Measurements from ENCODE around the gene SH3RF2. TPM values are rescaled to one million over a fixed set of nuclear protein-coding genes. Genes with fewer than 3 reads are reported as not detected.

SH3RF2 gene
- total RNA-seq, 2 donors from 2014 or later, result 2.6 to 3.2 TPM

DNA sequence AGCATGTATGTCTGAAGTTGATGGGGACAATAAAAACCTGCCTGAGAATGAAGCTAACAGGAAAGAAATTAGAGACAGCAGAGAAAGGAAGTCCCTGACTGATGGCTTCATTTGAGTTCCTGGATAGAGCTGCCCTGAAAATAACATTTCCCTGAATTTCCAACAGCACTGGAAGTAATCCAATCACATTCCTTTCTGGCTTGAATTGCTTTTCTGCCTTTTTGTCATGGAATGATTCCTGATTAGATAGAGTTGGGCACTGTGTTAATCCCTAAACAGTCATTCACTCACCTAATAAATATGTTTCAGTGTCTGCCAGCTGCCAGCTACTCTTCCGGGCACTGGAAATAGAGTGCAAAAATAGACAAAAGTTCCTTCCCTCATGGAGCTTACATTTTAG lies 30.0 kb upstream of the SH3RF2 start:
- no peak for DNase-seq
- peaks cover 2% of the 10 kb centered on the region for H3K4me1 Mint-ChIP-seq
- no peak overlapping the region for H3K27ac ChIP-seq (ENCODE audit: low read depth, low read length)
- H3K9ac ChIP-seq (ENCODE audit: extremely low read depth, low read length, poor library complexity, severe bottlenecking), result no peak overlapping the region
- no peaks in the 10 kb centered on the region for H3K9me3 ChIP-seq (ENCODE audit: control insufficient read depth, low read length)
- no peaks in the 10 kb centered on the region for H3K36me3 Mint-ChIP-seq (ENCODE audit: low read depth)
- no peak overlapping the region for H3K4me3 Mint-ChIP-seq
- peaks cover 10% of the 10 kb centered on the region for H3K27me3 ChIP-seq (ENCODE audit: control insufficient read depth, insufficient read depth, low read length, poor library complexity, severe bottlenecking)
- H3K27me3 Mint-ChIP-seq (ENCODE audit: insufficient read depth), result peaks cover 2% of the 10 kb centered on the region
- TF ChIP-seq, protein P1, sequence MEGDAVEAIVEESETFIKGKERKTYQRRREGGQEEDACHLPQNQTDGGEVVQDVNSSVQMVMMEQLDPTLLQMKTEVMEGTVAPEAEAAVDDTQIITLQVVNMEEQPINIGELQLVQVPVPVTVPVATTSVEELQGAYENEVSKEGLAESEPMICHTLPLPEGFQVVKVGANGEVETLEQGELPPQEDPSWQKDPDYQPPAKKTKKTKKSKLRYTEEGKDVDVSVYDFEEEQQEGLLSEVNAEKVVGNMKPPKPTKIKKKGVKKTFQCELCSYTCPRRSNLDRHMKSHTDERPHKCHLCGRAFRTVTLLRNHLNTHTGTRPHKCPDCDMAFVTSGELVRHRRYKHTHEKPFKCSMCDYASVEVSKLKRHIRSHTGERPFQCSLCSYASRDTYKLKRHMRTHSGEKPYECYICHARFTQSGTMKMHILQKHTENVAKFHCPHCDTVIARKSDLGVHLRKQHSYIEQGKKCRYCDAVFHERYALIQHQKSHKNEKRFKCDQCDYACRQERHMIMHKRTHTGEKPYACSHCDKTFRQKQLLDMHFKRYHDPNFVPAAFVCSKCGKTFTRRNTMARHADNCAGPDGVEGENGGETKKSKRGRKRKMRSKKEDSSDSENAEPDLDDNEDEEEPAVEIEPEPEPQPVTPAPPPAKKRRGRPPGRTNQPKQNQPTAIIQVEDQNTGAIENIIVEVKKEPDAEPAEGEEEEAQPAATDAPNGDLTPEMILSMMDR (conservative IDR thresholded peaks at IDR 0.05), result no peak
- no peak overlapping the region for H3K4me3 ChIP-seq (ENCODE audit: low read length)
- H3K9me3 Mint-ChIP-seq, result no peaks in the 10 kb centered on the region
- no peaks in the 10 kb centered on the region for H3K36me3 ChIP-seq (ENCODE audit: control insufficient read depth, insufficient read depth, low read length)
- H3K27ac Mint-ChIP-seq, result no peak overlapping the region
- 90% methylated on average over 1 of the region's 1 CpG; no CpG with 5 or more reads in 1 of the 2 experiments for WGBS, 2 experiments (ENCODE audit: insufficient coverage in 1 of 2, insufficient read length in 1 of 2)
- no peaks in the 10 kb centered on the region for H3K4me1 ChIP-seq (ENCODE audit: control insufficient read depth, insufficient read depth, low read length)

- H3K36me3 ChIP-seq (ENCODE audit: control insufficient read depth, insufficient read depth, low read length), result no peaks in the 10 kb centered on the region
- Mint-ChIP-seq H3K36me3 (ENCODE audit: low read depth) (no peaks in the 10 kb centered on the region), H3K4me3 (no peak overlapping the region), H3K4me1 (peaks cover 12% of the 10 kb centered on the region), H3K27me3 (ENCODE audit: insufficient read depth) (peaks cover 2% of the 10 kb centered on the region), H3K27ac (no peak overlapping the region), H3K9me3 (no peaks in the 10 kb centered on the region)
- DNase-seq, result no peak
- H3K9ac ChIP-seq (ENCODE audit: extremely low read depth, low read length, poor library complexity, severe bottlenecking), result no peak overlapping the region
- no peaks in the 10 kb centered on the region for H3K4me1 ChIP-seq (ENCODE audit: control insufficient read depth, insufficient read depth, low read length)
- 91 to 100% methylated on average over 2 to 3 of the region's 3 CpGs for WGBS, 2 experiments (ENCODE audit: insufficient coverage in 1 of 2, insufficient read length in 1 of 2)
- TF ChIP-seq, protein P1 (conservative IDR thresholded peaks at IDR 0.05), result peak; percentile 74
- no peak overlapping the region for H3K27ac ChIP-seq (ENCODE audit: low read depth, low read length)
- H3K9me3 ChIP-seq (ENCODE audit: control insufficient read depth, low read length), result no peaks in the 10 kb centered on the region
- no peak overlapping the region for H3K4me3 ChIP-seq (ENCODE audit: low read length)
- H3K27me3 ChIP-seq (ENCODE audit: control insufficient read depth, insufficient read depth, low read length, poor library complexity, severe bottlenecking), result peaks cover 10% of the 10 kb centered on the region
Observed at GRCh38 chr5:145908206-145908960, 28.0 kb upstream of the SH3RF2 start.

GRCh38 chr5:145911164-145911563 lies 25.2 kb upstream of the SH3RF2 start:
- Mint-ChIP-seq H3K27me3 (ENCODE audit: insufficient read depth) (peaks cover 2% of the 10 kb centered on the region), H3K4me1 (peaks cover 12% of the 10 kb centered on the region), H3K4me3 (no peak overlapping the region), H3K9me3 (no peaks in the 10 kb centered on the region), H3K27ac (no peak overlapping the region), H3K36me3 (ENCODE audit: low read depth) (no peaks in the 10 kb centered on the region)
- no peaks in the 10 kb centered on the region for H3K9me3 ChIP-seq (ENCODE audit: control insufficient read depth, low read length)
- no peaks in the 10 kb centered on the region for H3K4me1 ChIP-seq (ENCODE audit: control insufficient read depth, insufficient read depth, low read length)
- no peaks in the 10 kb centered on the region for H3K36me3 ChIP-seq (ENCODE audit: control insufficient read depth, insufficient read depth, low read length)
- TF ChIP-seq, protein P1 (conservative IDR thresholded peaks at IDR 0.05), result no peak
- no peak for DNase-seq
- WGBS, 2 experiments (ENCODE audit: insufficient coverage in 1 of 2, insufficient read length in 1 of 2), result 93% methylated on average over 6 of the region's 6 CpGs
- H3K4me3 ChIP-seq (ENCODE audit: low read length), result no peak overlapping the region
- no peaks in the 10 kb centered on the region for H3K27me3 ChIP-seq (ENCODE audit: control insufficient read depth, insufficient read depth, low read length, poor library complexity, severe bottlenecking)
- no peak overlapping the region for H3K9ac ChIP-seq (ENCODE audit: extremely low read depth, low read length, poor library complexity, severe bottlenecking)
- no peak overlapping the region for H3K27ac ChIP-seq (ENCODE audit: low read depth, low read length)

Measured in endodermal cell (in vitro differentiated cells).